Keratinocyte (primary cell): Measurements from ENCODE around the gene RGL1. TPM values are rescaled to one million over a fixed set of nuclear protein-coding genes. Genes with fewer than 3 reads are reported as not detected.

Experiments used
- DNase-seq: peaks from one replicate; pipeline ENCODE4 v3.0.0-alpha.2; 2011; ENCODE audit warnings: low read depth, missing footprints, low spot score
- FAIRE-seq: peaks from 2 replicates; lab custom pipeline; 2011; peaks lifted over from hg19 to GRCh38; lab: Jason Lieb, UNC
- H2AFZ ChIP-seq: 2 replicates; pipeline ENCODE4 v1.6.0; 2012; ENCODE audit warnings: low read length, control low read depth, inconsistent platforms; ENCODE audit not compliant: control insufficient read depth
- H3K27ac ChIP-seq: 2 replicates; pipeline ENCODE4 v1.5.1; 2011; ENCODE audit warnings: low read length; ENCODE audit not compliant: control insufficient read depth, insufficient read depth
- H3K27me3 ChIP-seq: 3 replicates; pipeline ENCODE4 v1.6.0; 2011; ENCODE audit warnings: low read length; ENCODE audit not compliant: control insufficient read depth, insufficient read depth; ENCODE audit errors: extremely low read depth
- H3K36me3 ChIP-seq, 2 experiments: 2 replicates in 1 of 2; 3 replicates in 1 of 2; pipeline ENCODE4 v1.5.1; 2011; ENCODE audit warnings: low read length in 2 of 2, mild to moderate bottlenecking in 1 of 2; ENCODE audit not compliant: control insufficient read depth in 2 of 2, insufficient read depth in 2 of 2; ENCODE audit errors: extremely low read depth in 1 of 2
- H3K4me1 ChIP-seq: 3 replicates; pipeline ENCODE4 v1.5.1; 2011; ENCODE audit warnings: low read length; ENCODE audit not compliant: control insufficient read depth, insufficient read depth; ENCODE audit errors: extremely low read depth
- H3K4me2 ChIP-seq: 3 replicates; pipeline ENCODE4 v1.6.0; 2011; ENCODE audit warnings: low read depth, low read length; ENCODE audit not compliant: control insufficient read depth, insufficient read depth; ENCODE audit errors: extremely low read depth
- H3K4me3 ChIP-seq, 3 experiments: fragments of 200-600 bp in 1 of 3; sonication (generic) in 1 of 3; 2 replicates in 2 of 3; 3 replicates in 1 of 3; pipeline ENCODE4 v1.5.1; 2011 to 2016; ENCODE audit warnings: low read length in 3 of 3, mild to moderate bottlenecking in 3 of 3, control low read depth in 2 of 3, inconsistent platforms in 1 of 3, low read depth in 1 of 3, mixed read lengths in 1 of 3, mixed run types in 1 of 3, moderate library complexity in 1 of 3; ENCODE audit not compliant: control insufficient read depth in 2 of 3, insufficient read depth in 2 of 3; ENCODE audit errors: extremely low read depth in 1 of 3
- H3K79me2 ChIP-seq: 2 replicates; pipeline ENCODE4 v1.6.0; 2012; ENCODE audit warnings: low read length; ENCODE audit not compliant: control insufficient read depth, insufficient read depth
- H3K9ac ChIP-seq: 3 replicates; pipeline ENCODE4 v1.6.0; 2011; ENCODE audit warnings: low read length; ENCODE audit not compliant: control insufficient read depth, insufficient read depth; ENCODE audit errors: extremely low read depth
- H3K9me1 ChIP-seq: 3 replicates; pipeline ENCODE4 v1.6.0; 2011; ENCODE audit warnings: low read length; ENCODE audit not compliant: control insufficient read depth, insufficient read depth; ENCODE audit errors: extremely low read depth
- H3K9me3 ChIP-seq: 2 replicates; pipeline ENCODE4 v1.5.1; 2012; ENCODE audit warnings: low read depth, low read length; ENCODE audit not compliant: control insufficient read depth
- H4K20me1 ChIP-seq: 3 replicates; pipeline ENCODE4 v1.6.0; 2011; ENCODE audit warnings: low read length; ENCODE audit not compliant: control insufficient read depth, insufficient read depth; ENCODE audit errors: extremely low read depth
- CTCF ChIP-seq, 3 experiments: IDR thresholded peaks in 1 of 3; conservative IDR thresholded peaks in 1 of 3; optimal IDR thresholded peaks in 1 of 3; 2 replicates in 2 of 3; 3 replicates in 1 of 3; pipeline versions ENCODE3 to v1.5.1; 2011; ENCODE audit warnings: low read length in 3 of 3, mild to moderate bottlenecking in 3 of 3, moderate library complexity in 2 of 3, control low read depth in 1 of 3, inconsistent platforms in 1 of 3; ENCODE audit not compliant: insufficient read depth in 2 of 3; ENCODE audit errors: extremely low read depth in 1 of 3
- EZH2 ChIP-seq: IDR thresholded peaks from one replicate; pipeline ENCODE4 v1.6.1; 2012; ENCODE audit warnings: inconsistent platforms, mild to moderate bottlenecking, low read length, moderate library complexity
- dilution Hi-C: fragments of 300-500 bp; cut with MboI; formaldehyde crosslinking; loops from one replicate; pipeline ENCODE4 v1.7.0; 2020; ENCODE audit warnings: low sequenced_read_pairs; ENCODE audit not compliant: extremely low pct_ligation_motif_present
- polyA plus RNA-seq, 5 experiments: library from polyadenylated mRNA; depleted of rRNA in 3 of 5; stranded (reverse) in 3 of 5; stranded (forward) in 1 of 5; unstranded in 1 of 5; fragments of >200 nt; gene quantifications; 1 replicate in 1 of 5; 2 replicates in 3 of 5; 3 replicates in 1 of 5; pipeline versions ENCODE4 v1.2.1 to v1.2.3, GENCODE V29; 2011 to 2012; ENCODE audit warnings: missing spikeins in 2 of 5, low read depth in 1 of 5, low replicate concordance in 1 of 5

Gene RGL1
- polyA plus RNA-seq, 1 donor (not counting 4 experiments of a cell fraction or from before 2014, with no cell fraction given), result 1.2 TPM

GRCh38 chr1:183840140-183840539 lies 35.2 kb downstream of the RGL1 start:
- Histone ChIP-seq H3K4me2 (no peak overlapping the region), H3K4me1 (peaks cover 3% of the 10 kb centered on the region), H3K36me3 (no peaks in the 10 kb centered on the region), H3K27ac (no peak overlapping the region), H2AFZ (no peak overlapping the region), H3K79me2 (no peaks in the 10 kb centered on the region), H3K9me3 (no peaks in the 10 kb centered on the region), H4K20me1 (no peaks in the 10 kb centered on the region), H3K9ac (no peak overlapping the region), H3K9me1 (no peaks in the 10 kb centered on the region), H3K27me3 (no peaks in the 10 kb centered on the region), H3K4me3 (no peak overlapping the region)
- TF ChIP-seq EZH2 (no peak), CTCF (optimal IDR thresholded peaks at IDR 0.05 in 1 of 3, IDR thresholded peaks at IDR 0.05 in 1 of 3, conservative IDR thresholded peaks at IDR 0.05 in 1 of 3; ENCODE audit: extremely low read depth in 1 of 3, insufficient read depth in 2 of 3, low read length in 3 of 3) (no peak)
- no peak for FAIRE-seq
- dilution Hi-C loops, result no loop called here
- no peak for DNase-seq

- dilution Hi-C loops, result no loop called here
These were observed 36.6 kb downstream of the RGL1 start for GRCh38 chr1:183841550-183841949.

More at GRCh38 chr1:183841550-183841949, 36.6 kb downstream of the RGL1 start:
- peaks cover 3% of the 10 kb centered on the region for H3K4me1 ChIP-seq
- FAIRE-seq, result no peak
- H3K27me3 ChIP-seq, result no peaks in the 10 kb centered on the region
- no peak overlapping the region for H3K4me2 ChIP-seq
- no peak overlapping the region for H3K27ac ChIP-seq
- no peaks in the 10 kb centered on the region for H3K9me3 ChIP-seq
- H3K9ac ChIP-seq, result no peak overlapping the region
- TF ChIP-seq CTCF (optimal IDR thresholded peaks at IDR 0.05 in 1 of 3, IDR thresholded peaks at IDR 0.05 in 1 of 3, conservative IDR thresholded peaks at IDR 0.05 in 1 of 3; ENCODE audit: extremely low read depth in 1 of 3, insufficient read depth in 2 of 3, low read length in 3 of 3) (no peak), EZH2 (no peak)
- H4K20me1 ChIP-seq, result no peaks in the 10 kb centered on the region
- no peaks in the 10 kb centered on the region for H3K9me1 ChIP-seq
- H2AFZ ChIP-seq, result no peak overlapping the region
- no peak for DNase-seq
- no peaks in the 10 kb centered on the region for H3K79me2 ChIP-seq
- H3K36me3 ChIP-seq, result no peaks in the 10 kb centered on the region
- no peak overlapping the region for H3K4me3 ChIP-seq
